Heart left ventricle (tissue), 16 donors: ENCODE measurements around the gene SYCE1. TPM values are rescaled to one million over a fixed set of nuclear protein-coding genes. Genes with fewer than 3 reads are reported as not detected.

Source experiments
- ATAC-seq, 4 donors: fragments of 200-7000 bp; cut with Tn5 transposase; one replicate each; pipeline ENCODE4 v1.9.1; 2020 to 2022; ENCODE audit warnings: moderate library complexity in 4 of 4, mild to moderate bottlenecking in 3 of 4, moderate number of reproducible peaks in 1 of 4
- DNase-seq, 5 donors: peaks; one replicate each; pipeline ENCODE4 v3.0.0-alpha.2; 2020
- H3K27ac ChIP-seq, 12 donors: fragments of 200-600 bp; sonication (generic) in 4 of 12; one replicate each; pipeline versions ENCODE4 v1.5.0 to v1.8.0; 2016 to 2022; ENCODE audit warnings: mild to moderate bottlenecking in 2 of 12
- H3K27me3 ChIP-seq, 9 donors: fragments of 200-600 bp; sonication (generic) in 2 of 9; one replicate each; pipeline versions ENCODE4 v1.5.1 to v1.8.0; 2016 to 2022; ENCODE audit warnings: mild to moderate bottlenecking in 3 of 9
- H3K36me3 ChIP-seq, 9 donors: fragments of 200-600 bp; sonication (generic) in 2 of 9; one replicate each; pipeline versions ENCODE4 v1.5.0 to v1.8.0; 2018 to 2022; ENCODE audit warnings: mild to moderate bottlenecking in 2 of 9
- H3K4me1 ChIP-seq, 12 donors: fragments of 200-600 bp; sonication (generic) in 4 of 12; one replicate each; pipeline versions ENCODE4 v1.5.0 to v1.8.0; 2016 to 2022; ENCODE audit warnings: mild to moderate bottlenecking in 3 of 12
- H3K4me3 ChIP-seq, 12 donors: fragments of 200-600 bp; sonication (generic) in 4 of 12; one replicate each; pipeline versions ENCODE4 v1.5.0 to v1.8.0; 2017 to 2022; ENCODE audit warnings: mild to moderate bottlenecking in 9 of 12, moderate library complexity in 4 of 12
- H3K9me3 ChIP-seq, 12 donors: fragments of 200-600 bp; sonication (generic) in 4 of 12; one replicate each; pipeline versions ENCODE4 v1.5.0 to v1.8.0; 2016 to 2022; ENCODE audit warnings: mild to moderate bottlenecking in 1 of 12
- POLR2A ChIP-seq, 2 donors: fragments of 450-650 bp; IDR thresholded peaks; one replicate each; pipeline ENCODE4 v1.6.1; 2017; ENCODE audit warnings: antibody characterized with exemption in 2 of 2, mild to moderate bottlenecking in 2 of 2, moderate library complexity in 2 of 2
- WGBS, 4 donors: extraction: QIAGEN DNeasy Blood & Tissue Kit in 2 of 4; methylation state at CpG; one replicate each; pipeline versions ENCODE4 v1.1.5 to v1.1.7; 2013 to 2018; 5-methylcytosine and 5-hydroxymethylcytosine counted together
- intact Hi-C, 10 donors: fragments of 100-400 bp; cut with DNase I; formaldehyde crosslinking; loops; one replicate each; pipeline versions ENCODE4 v1.11.1 to v1.14.2; 2022
- polyA plus RNA-seq, 2 donors: library from polyadenylated mRNA; stranded (reverse); fragments of 200-250 nt; gene quantifications; one replicate each; pipeline ENCODE4 v1.2.3, GENCODE V29; 2013
- total RNA-seq, 9 donors: library from RNA; depleted of rRNA in 2 of 9; stranded (reverse); fragments of >200 nt in 2 of 9; fragmentation: NEBNext Ultra II Directional in 3 of 9; extraction: Animal tissue kit (Norgen Biotek cat#: 25700) in 3 of 9; gene quantifications; one replicate each; pipeline versions ENCODE4 v1.1.0 to v1.2.4, GENCODE V29; 2016 to 2023
- TF ChIP-seq, protein P1 (sequence below), 12 donors: fragments of 200-600 bp; sonication (generic) in 4 of 12; IDR thresholded peaks; one replicate each; pipeline versions ENCODE4 v1.5.0 to v1.8.0; 2018 to 2022; ENCODE audit warnings: antibody characterized with exemption in 12 of 12, mild to moderate bottlenecking in 5 of 12
- donor health status: ischemic (EF 13 %, LVEDD 7.1; RV severe dilation, severe dysfunction).
- donor health status: healthy with polysubstance abuse.
- donor health status: DM: no; HTN: yes; CAD: no.
- donor health status: DM: no; HTN: no; CAD: no.
- donor health status: ischemic (EF 25% LVEDD 6.9; RV normal size, moderate dysfunction).
- donor health status: ischemic (EF 25% LVEDD 5.7; RV mildly dilated, moderate dysfunction).
- donor health status: healthy.
- donor health status: DM: yes; HTN: yes; CAD: no.
- donor health status: ischemic (EF 35%, LVEDD 5.7; RV mildly dilated, moderate dysfunction).
- donor health status: nonischemic (EF 11% LVEDD 7.7; RV severe dilation, severe dysfunction).
- donor health status: DM: yes; HTN: yes; CAD: no.
- donor health status: PGD.
- donor health status: ischemic (EF 29% LVEDD 5.4; RV normal size, mild dysfunction).
- donor health status: nonischemic (EF 23%, LVEDD 6.1; RV moderate dilation, normal function).

The SYCE1 gene
- total and polyA plus RNA-seq, 11 donors: 0.23 to 0.39 (median 0.35) TPM; not detected in 7

DNA sequence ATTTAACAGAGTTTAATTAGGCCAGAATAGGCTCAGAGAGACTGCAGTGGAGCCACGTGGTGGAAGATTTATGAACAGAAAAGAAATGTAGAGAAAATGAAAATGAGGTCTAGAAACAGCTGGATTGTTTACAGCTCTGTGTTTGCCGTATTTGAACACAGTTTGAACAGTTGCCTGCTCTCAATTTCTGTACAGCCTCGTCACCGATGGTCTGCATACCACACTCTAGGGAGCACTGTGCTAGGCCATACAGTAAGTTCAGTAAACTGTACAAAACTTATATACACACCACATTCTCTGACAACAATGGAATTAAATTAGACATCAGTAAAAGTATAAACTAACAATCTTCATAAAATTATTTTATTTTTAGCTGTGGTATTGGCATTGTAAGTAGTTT, 49.3 kb downstream of the SYCE1 start:
- Histone ChIP-seq H3K36me3 (no peaks in the 10 kb centered on the region), H3K4me3 (no peak overlapping the region), H3K27ac (no peak overlapping the region), H3K4me1 (peaks cover 0 to 12% (median 5%) of the 10 kb centered on the region in 12 donors), H3K9me3 (peaks cover 0 to 7% (median 0%) of the 10 kb centered on the region in 12 donors), H3K27me3 (peaks cover 0 to 4% (median 0%) of the 10 kb centered on the region in 9 donors)
- no peak for TF ChIP-seq POLR2A (IDR thresholded peaks at IDR 0.05)
- TF ChIP-seq, protein P1, sequence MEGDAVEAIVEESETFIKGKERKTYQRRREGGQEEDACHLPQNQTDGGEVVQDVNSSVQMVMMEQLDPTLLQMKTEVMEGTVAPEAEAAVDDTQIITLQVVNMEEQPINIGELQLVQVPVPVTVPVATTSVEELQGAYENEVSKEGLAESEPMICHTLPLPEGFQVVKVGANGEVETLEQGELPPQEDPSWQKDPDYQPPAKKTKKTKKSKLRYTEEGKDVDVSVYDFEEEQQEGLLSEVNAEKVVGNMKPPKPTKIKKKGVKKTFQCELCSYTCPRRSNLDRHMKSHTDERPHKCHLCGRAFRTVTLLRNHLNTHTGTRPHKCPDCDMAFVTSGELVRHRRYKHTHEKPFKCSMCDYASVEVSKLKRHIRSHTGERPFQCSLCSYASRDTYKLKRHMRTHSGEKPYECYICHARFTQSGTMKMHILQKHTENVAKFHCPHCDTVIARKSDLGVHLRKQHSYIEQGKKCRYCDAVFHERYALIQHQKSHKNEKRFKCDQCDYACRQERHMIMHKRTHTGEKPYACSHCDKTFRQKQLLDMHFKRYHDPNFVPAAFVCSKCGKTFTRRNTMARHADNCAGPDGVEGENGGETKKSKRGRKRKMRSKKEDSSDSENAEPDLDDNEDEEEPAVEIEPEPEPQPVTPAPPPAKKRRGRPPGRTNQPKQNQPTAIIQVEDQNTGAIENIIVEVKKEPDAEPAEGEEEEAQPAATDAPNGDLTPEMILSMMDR (IDR thresholded peaks at IDR 0.05): no peak
- intact Hi-C loops: loop anchor here in 2 of 10 donors (5.0 to 10.0 kb wide), 2 partner anchors 181 to 189 kb away; partner anchors contain the start of gene CALY (in 1 of the 2)
- DNase-seq (no peak), ATAC-seq (no peak)
- 58 to 68% (median 59%) methylated on average over 4 of the region's 4 CpGs for WGBS, 4 donors

DNA sequence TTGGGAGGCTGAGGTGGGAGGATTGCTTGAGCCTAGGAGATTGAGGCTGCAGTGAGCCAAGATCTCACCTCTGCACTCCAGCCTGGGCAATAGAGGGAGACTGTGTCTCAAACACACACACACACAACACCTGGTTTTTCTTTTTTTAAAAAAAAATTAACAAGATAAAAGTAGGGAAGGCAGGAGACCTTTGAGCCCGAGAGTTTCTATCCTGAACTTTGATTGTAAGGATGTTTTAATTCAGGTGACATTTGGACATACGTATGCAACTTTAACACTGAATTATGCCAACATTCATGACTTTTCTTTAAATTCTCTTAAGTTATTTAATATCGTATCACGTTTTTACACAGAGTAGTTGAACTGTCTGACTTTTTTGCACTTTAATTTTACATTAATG, 49.9 kb downstream of the SYCE1 start:
- Histone ChIP-seq H3K36me3 (no peaks in the 10 kb centered on the region), H3K4me1 (peaks cover 0 to 9% (median 5%) of the 10 kb centered on the region in 12 donors), H3K27ac (no peak overlapping the region), H3K4me3 (no peak overlapping the region), H3K27me3 (peaks cover 0 to 9% (median 0%) of the 10 kb centered on the region in 9 donors), H3K9me3 (peaks cover 0 to 12% (median 0%) of the 10 kb centered on the region in 12 donors)
- intact Hi-C loops: loop anchor here in 2 of 10 donors (5.0 to 10.0 kb wide), 2 partner anchors 181 to 188 kb away; partner anchors contain the start of gene CALY (in 1 of the 2)
- no peak for DNase-seq
- WGBS, 4 donors: 62 to 78% (median 66%) methylated on average over 4 of the region's 4 CpGs
- no peak for TF ChIP-seq POLR2A (IDR thresholded peaks at IDR 0.05)
- TF ChIP-seq, protein P1 (IDR thresholded peaks at IDR 0.05): no peak
- no peak for ATAC-seq

DNA sequence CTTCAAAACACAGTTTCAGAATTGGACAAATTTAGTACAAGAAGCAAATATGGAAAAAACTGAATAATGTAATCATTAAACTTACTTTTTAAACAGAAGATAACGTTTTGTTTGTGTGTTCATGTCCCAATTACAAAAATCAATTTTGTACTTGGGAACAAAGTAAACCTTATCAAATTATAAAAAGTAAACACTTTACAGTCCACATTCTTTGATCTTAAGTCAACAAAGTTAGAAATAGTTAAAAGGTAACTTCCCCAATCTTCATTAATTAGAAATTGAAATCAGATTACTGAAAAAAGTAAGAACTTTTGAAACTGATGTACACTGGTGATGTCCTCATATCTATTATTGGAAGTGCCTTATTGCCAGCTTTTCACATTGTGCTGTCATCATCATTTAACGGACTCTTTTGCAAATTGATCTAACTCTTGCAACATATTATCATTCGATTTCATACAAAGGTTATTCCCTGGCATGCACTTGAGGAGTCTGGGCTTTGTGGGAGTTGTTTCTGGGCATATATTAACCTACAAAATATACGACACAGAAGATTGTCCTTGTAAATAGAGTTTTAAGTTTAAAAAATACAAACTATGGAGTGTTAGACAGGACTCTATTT, 53.4 kb downstream of the SYCE1 start:
- Histone ChIP-seq H3K27me3 (peaks cover 0 to 11% (median 0%) of the 10 kb centered on the region in 9 donors), H3K27ac (no peak overlapping the region), H3K9me3 (peaks cover 0 to 34% (median 5%) of the 10 kb centered on the region in 12 donors), H3K4me1 (no peaks in the 10 kb centered on the region), H3K36me3 (no peaks in the 10 kb centered on the region), H3K4me3 (no peak overlapping the region)
- 44 to 55% (median 51%) methylated on average over 4 of the region's 4 CpGs for WGBS, 4 donors
- ATAC-seq: no peak
- TF ChIP-seq, protein P1 (IDR thresholded peaks at IDR 0.05): no peak
- no peak for TF ChIP-seq POLR2A (IDR thresholded peaks at IDR 0.05)
- intact Hi-C loops: loop anchor here in 1 of 10 donors (10.0 kb wide), 1 partner anchor 177 kb away; the partner anchor contains the start of gene CALY
- no peak for DNase-seq

DNA sequence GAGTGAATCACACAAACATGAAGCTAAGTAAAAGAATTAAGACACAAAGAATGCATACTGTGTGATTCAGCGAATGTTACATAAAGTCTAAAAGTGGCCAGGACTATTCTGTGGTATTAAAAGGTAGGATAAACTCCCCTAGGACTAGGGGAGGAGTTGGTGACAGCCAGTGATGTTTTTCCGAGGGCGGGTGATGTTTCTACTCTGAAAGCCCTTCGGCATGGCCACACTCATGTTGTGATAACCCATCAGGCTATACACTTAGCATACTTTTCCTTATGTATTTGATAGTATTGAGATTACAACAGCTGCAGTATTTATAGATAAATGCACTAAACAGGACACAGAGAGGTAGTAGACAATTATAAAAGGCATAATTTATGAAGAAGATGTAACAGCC, 54.0 kb downstream of the SYCE1 start:
- intact Hi-C loops: loop anchor here in 1 of 10 donors (10.0 kb wide), 1 partner anchor 177 kb away; the partner anchor contains the start of gene CALY
- no peaks in the 10 kb centered on the region for H3K36me3 ChIP-seq
- peaks cover 0 to 11% (median 0%) of the 10 kb centered on the region in 9 donors for H3K27me3 ChIP-seq
- ATAC-seq (no peak), DNase-seq (no peak)
- H3K4me3 ChIP-seq: no peak overlapping the region
- no peak overlapping the region for H3K27ac ChIP-seq
- H3K9me3 ChIP-seq: peaks cover 0 to 34% (median 5%) of the 10 kb centered on the region in 12 donors
- TF ChIP-seq, protein P1 (IDR thresholded peaks at IDR 0.05): no peak
- no peak for TF ChIP-seq POLR2A (IDR thresholded peaks at IDR 0.05)
- no peaks in the 10 kb centered on the region for H3K4me1 ChIP-seq
- 75 to 79% (median 77%) methylated on average over 4 of the region's 4 CpGs for WGBS, 4 donors
